ENCODE data around the gene SPNS3. TPM values are rescaled to one million over a fixed set of nuclear protein-coding genes. Genes with fewer than 3 reads are reported as not detected.

Gene SPNS3
- polyA plus RNA-seq, 1 donor (not counting 4 experiments of a cell fraction or from before 2014, with no cell fraction given): not detected

GRCh38 chr17:4519361-4519788, 85.6 kb downstream of the SPNS3 start:
- H3K27ac ChIP-seq (ENCODE audit: control insufficient read depth, insufficient read depth, low read length): no peak overlapping the region
- FAIRE-seq: no peak
- peaks cover 12% of the 10 kb centered on the region for H3K4me1 ChIP-seq (ENCODE audit: control insufficient read depth, extremely low read depth, insufficient read depth, low read length)
- H3K27me3 ChIP-seq (ENCODE audit: control insufficient read depth, extremely low read depth, insufficient read depth, low read length): peaks cover 4% of the 10 kb centered on the region
- H3K4me3 ChIP-seq (ENCODE audit: control insufficient read depth in 2 of 3, extremely low read depth in 1 of 3, insufficient read depth in 2 of 3, low read depth in 1 of 3, low read length in 3 of 3): no peak overlapping the region
- dilution Hi-C loops (cut with MboI; ENCODE audit: extremely low pct_ligation_motif_present, low sequenced_read_pairs): no loop called here
- no peaks in the 10 kb centered on the region for H3K79me2 ChIP-seq (ENCODE audit: control insufficient read depth, insufficient read depth, low read length)
- no peak overlapping the region for H2AFZ ChIP-seq (ENCODE audit: control insufficient read depth, low read length)
- H4K20me1 ChIP-seq (ENCODE audit: control insufficient read depth, extremely low read depth, insufficient read depth, low read length): no peaks in the 10 kb centered on the region
- H3K9me3 ChIP-seq (ENCODE audit: control insufficient read depth, low read depth, low read length): no peaks in the 10 kb centered on the region
- DNase-seq (ENCODE audit: low read depth, low spot score): no peak
- H3K4me2 ChIP-seq (ENCODE audit: control insufficient read depth, extremely low read depth, insufficient read depth, low read depth, low read length): no peak overlapping the region
- no peaks in the 10 kb centered on the region for H3K9me1 ChIP-seq (ENCODE audit: control insufficient read depth, extremely low read depth, insufficient read depth, low read length)
- no peaks in the 10 kb centered on the region for H3K36me3 ChIP-seq (ENCODE audit: control insufficient read depth in 2 of 2, extremely low read depth in 1 of 2, insufficient read depth in 2 of 2, low read length in 2 of 2)
- TF ChIP-seq CTCF (optimal IDR thresholded peaks at IDR 0.05 in 1 of 3, IDR thresholded peaks at IDR 0.05 in 1 of 3, conservative IDR thresholded peaks at IDR 0.05 in 1 of 3; ENCODE audit: extremely low read depth in 1 of 3, insufficient read depth in 2 of 3, low read length in 3 of 3) (no peak), EZH2 (IDR thresholded peaks at IDR 0.05; ENCODE audit: low read length) (no peak)
- H3K9ac ChIP-seq (ENCODE audit: control insufficient read depth, extremely low read depth, insufficient read depth, low read length): no peak overlapping the region

- Histone ChIP-seq H3K9me1 (ENCODE audit: control insufficient read depth, extremely low read depth, insufficient read depth, low read length) (no peaks in the 10 kb centered on the region), H3K4me1 (ENCODE audit: control insufficient read depth, extremely low read depth, insufficient read depth, low read length) (peaks cover 12% of the 10 kb centered on the region), H3K27me3 (ENCODE audit: control insufficient read depth, extremely low read depth, insufficient read depth, low read length) (peaks cover 4% of the 10 kb centered on the region), H3K27ac (ENCODE audit: control insufficient read depth, insufficient read depth, low read length) (no peak overlapping the region), H3K4me2 (ENCODE audit: control insufficient read depth, extremely low read depth, insufficient read depth, low read depth, low read length) (no peak overlapping the region), H3K9me3 (ENCODE audit: control insufficient read depth, low read depth, low read length) (no peaks in the 10 kb centered on the region), H3K4me3 (ENCODE audit: control insufficient read depth in 2 of 3, extremely low read depth in 1 of 3, insufficient read depth in 2 of 3, low read depth in 1 of 3, low read length in 3 of 3) (no peak overlapping the region), H3K9ac (ENCODE audit: control insufficient read depth, extremely low read depth, insufficient read depth, low read length) (no peak overlapping the region), H3K36me3 (ENCODE audit: control insufficient read depth in 2 of 2, extremely low read depth in 1 of 2, insufficient read depth in 2 of 2, low read length in 2 of 2) (no peaks in the 10 kb centered on the region), H4K20me1 (ENCODE audit: control insufficient read depth, extremely low read depth, insufficient read depth, low read length) (no peaks in the 10 kb centered on the region), H2AFZ (ENCODE audit: control insufficient read depth, low read length) (no peak overlapping the region), H3K79me2 (ENCODE audit: control insufficient read depth, insufficient read depth, low read length) (no peaks in the 10 kb centered on the region)
- dilution Hi-C loops (cut with MboI; ENCODE audit: extremely low pct_ligation_motif_present, low sequenced_read_pairs): no loop called here
- DNase-seq (ENCODE audit: low read depth, low spot score) (no peak), FAIRE-seq (no peak)
- TF ChIP-seq CTCF (optimal IDR thresholded peaks at IDR 0.05 in 1 of 3, IDR thresholded peaks at IDR 0.05 in 1 of 3, conservative IDR thresholded peaks at IDR 0.05 in 1 of 3; ENCODE audit: extremely low read depth in 1 of 3, insufficient read depth in 2 of 3, low read length in 3 of 3) (no peak), EZH2 (IDR thresholded peaks at IDR 0.05; ENCODE audit: low read length) (no peak)
Observed at GRCh38 chr17:4520060-4520893, 86.5 kb downstream of the SPNS3 start.
